Natural killer cell (primary cell): ENCODE measurements around the gene ERMP1. TPM values are rescaled to one million over a fixed set of nuclear protein-coding genes. Genes with fewer than 3 reads are reported as not detected.

Source experiments
- ATAC-seq, 3 donors: fragments of 150-1000 bp in 2 of 3; fragments of 200-7000 bp in 1 of 3; cut with Tn5 transposase; 1 replicate in 1 of 3; 2 replicates in 2 of 3; pipeline ENCODE4 v1.10.0; 2021; ENCODE audit warnings: mild to moderate bottlenecking in 2 of 3, moderate library complexity in 2 of 3
- DNase-seq, 2 donors: peaks; one replicate each; pipeline versions ENCODE4 v3.0.0 to v3.0.0-alpha.2; 2013 to 2021; ENCODE audit warnings: mixed read lengths in 1 of 2
- H3K27ac ChIP-seq: one replicate; pipeline ENCODE4 v1.5.1; 2013; ENCODE audit warnings: mild to moderate bottlenecking, low read length
- H3K27me3 ChIP-seq: one replicate; pipeline ENCODE4 v1.6.1; 2013; ENCODE audit warnings: low read length; ENCODE audit not compliant: control insufficient read depth, insufficient read depth
- H3K36me3 ChIP-seq: one replicate; pipeline ENCODE4 v1.6.1; 2013; ENCODE audit warnings: low read length; ENCODE audit not compliant: control insufficient read depth, insufficient read depth
- H3K4me1 ChIP-seq: one replicate; pipeline ENCODE4 v1.6.1; 2013; ENCODE audit warnings: low read length; ENCODE audit not compliant: control insufficient read depth, insufficient read depth
- H3K4me3 ChIP-seq: one replicate; pipeline ENCODE4 v1.5.1; 2013; ENCODE audit warnings: low read length
- H3K9me3 ChIP-seq: one replicate; pipeline ENCODE4 v1.6.1; 2013; ENCODE audit warnings: low read length; ENCODE audit not compliant: control insufficient read depth, insufficient read depth
- H3K27ac Mint-ChIP-seq, 2 donors: one replicate each; pipeline ENCODE4 v1.8.0; 2022; ENCODE audit warnings: mild to moderate bottlenecking in 2 of 2, mixed read lengths in 2 of 2, moderate library complexity in 1 of 2
- H3K27me3 Mint-ChIP-seq, 2 donors: one replicate each; pipeline ENCODE4 v1.8.0; 2022; ENCODE audit warnings: low read depth in 2 of 2, mixed read lengths in 2 of 2
- H3K36me3 Mint-ChIP-seq: one replicate; pipeline ENCODE4 v1.8.0; 2022; ENCODE audit warnings: mixed read lengths
- H3K4me1 Mint-ChIP-seq, 2 donors: one replicate each; pipeline ENCODE4 v1.8.0; 2022; ENCODE audit warnings: mixed read lengths in 2 of 2
- H3K4me3 Mint-ChIP-seq: one replicate; pipeline ENCODE4 v1.8.0; 2022; ENCODE audit warnings: mild to moderate bottlenecking, moderate library complexity, mixed read lengths
- H3K9me3 Mint-ChIP-seq, 2 donors: one replicate each; pipeline ENCODE4 v1.8.0; 2022; ENCODE audit warnings: mixed read lengths in 2 of 2
- WGBS: methylation state at CpG from one replicate; pipeline ENCODE4 v1.1.7; 2013; ENCODE audit warnings: missing lambda C conversion rate; ENCODE audit not compliant: insufficient coverage; 5-methylcytosine and 5-hydroxymethylcytosine counted together
- intact Hi-C: fragments of 100-400 bp; cut with micrococcal nuclease; formaldehyde crosslinking; loops from one replicate; pipeline ENCODE4 v1.14.2; 2022
- total RNA-seq, 4 donors: library from RNA; stranded (reverse); fragments of 120-200 nt in 1 of 4; gene quantifications; one replicate each; pipeline versions ENCODE4 v1.2.3 to v1.2.4, GENCODE V29; 2013 to 2022
- TF ChIP-seq, protein P1 (sequence below): fragments of 200-600 bp; IDR thresholded peaks from one replicate; pipeline ENCODE4 v1.8.0; 2022; ENCODE audit warnings: antibody characterized with exemption

Gene ERMP1
- total RNA-seq, 3 donors from 2014 or later (not counting 1 experiment from before 2014, with no cell fraction given) = 24.7 to 52.0 (median 29.3) TPM

DNA sequence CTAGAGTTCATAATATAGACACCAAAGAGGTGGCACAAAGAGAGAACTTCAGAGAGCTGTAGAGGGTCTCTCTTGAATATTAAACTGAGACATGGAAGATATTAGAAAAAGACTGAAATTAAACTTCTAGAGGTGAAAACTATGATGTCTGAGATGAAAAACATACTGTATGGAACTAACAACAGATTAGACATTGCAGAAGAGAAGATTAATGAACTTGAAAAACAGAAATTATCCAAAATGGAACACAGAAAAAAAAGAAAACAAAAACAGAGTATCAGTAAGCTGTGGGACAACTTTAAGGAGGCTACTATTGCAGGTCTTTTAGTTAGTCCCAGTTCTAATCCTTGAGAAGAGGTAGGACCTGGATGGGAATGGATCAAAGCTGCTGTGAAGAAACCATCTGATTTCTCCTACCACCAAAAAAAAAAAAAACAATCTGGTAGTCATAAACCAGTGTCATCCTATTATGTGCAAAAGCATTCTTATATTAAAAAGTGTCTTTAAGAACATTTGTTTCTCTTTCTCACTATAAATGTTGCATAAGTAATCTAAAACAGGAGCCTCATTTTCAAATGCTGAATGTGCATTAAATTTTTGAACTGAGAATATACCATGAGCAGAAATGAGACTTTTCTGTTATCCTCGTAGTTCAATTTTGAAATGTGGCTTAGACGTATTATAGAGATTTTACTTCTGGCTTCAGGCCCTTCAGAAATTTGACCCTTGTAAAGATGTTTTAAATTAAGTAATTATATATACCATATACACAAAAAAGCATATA lies 96.2 kb downstream of the ERMP1 start:
- no peak overlapping the region for H3K4me3 ChIP-seq
- Mint-ChIP-seq H3K9me3 (no peaks in the 10 kb centered on the region), H3K36me3 (peaks cover 24% of the 10 kb centered on the region), H3K4me3 (no peak overlapping the region), H3K4me1 (peaks cover 0 to 7% of the 10 kb centered on the region in 2 donors), H3K27me3 (no peaks in the 10 kb centered on the region), H3K27ac (no peak overlapping the region)
- no peak overlapping the region for H3K27ac ChIP-seq
- intact Hi-C loops = no loop called here
- H3K27me3 ChIP-seq = no peaks in the 10 kb centered on the region
- TF ChIP-seq, protein P1, sequence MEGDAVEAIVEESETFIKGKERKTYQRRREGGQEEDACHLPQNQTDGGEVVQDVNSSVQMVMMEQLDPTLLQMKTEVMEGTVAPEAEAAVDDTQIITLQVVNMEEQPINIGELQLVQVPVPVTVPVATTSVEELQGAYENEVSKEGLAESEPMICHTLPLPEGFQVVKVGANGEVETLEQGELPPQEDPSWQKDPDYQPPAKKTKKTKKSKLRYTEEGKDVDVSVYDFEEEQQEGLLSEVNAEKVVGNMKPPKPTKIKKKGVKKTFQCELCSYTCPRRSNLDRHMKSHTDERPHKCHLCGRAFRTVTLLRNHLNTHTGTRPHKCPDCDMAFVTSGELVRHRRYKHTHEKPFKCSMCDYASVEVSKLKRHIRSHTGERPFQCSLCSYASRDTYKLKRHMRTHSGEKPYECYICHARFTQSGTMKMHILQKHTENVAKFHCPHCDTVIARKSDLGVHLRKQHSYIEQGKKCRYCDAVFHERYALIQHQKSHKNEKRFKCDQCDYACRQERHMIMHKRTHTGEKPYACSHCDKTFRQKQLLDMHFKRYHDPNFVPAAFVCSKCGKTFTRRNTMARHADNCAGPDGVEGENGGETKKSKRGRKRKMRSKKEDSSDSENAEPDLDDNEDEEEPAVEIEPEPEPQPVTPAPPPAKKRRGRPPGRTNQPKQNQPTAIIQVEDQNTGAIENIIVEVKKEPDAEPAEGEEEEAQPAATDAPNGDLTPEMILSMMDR = no peak
- H3K9me3 ChIP-seq = no peaks in the 10 kb centered on the region
- H3K36me3 ChIP-seq = peaks cover 12% of the 10 kb centered on the region
- DNase-seq = no peak
- ATAC-seq = no peak
- H3K4me1 ChIP-seq = no peaks in the 10 kb centered on the region
- 100% methylated on average over 1 of the region's 2 CpGs for WGBS

DNA sequence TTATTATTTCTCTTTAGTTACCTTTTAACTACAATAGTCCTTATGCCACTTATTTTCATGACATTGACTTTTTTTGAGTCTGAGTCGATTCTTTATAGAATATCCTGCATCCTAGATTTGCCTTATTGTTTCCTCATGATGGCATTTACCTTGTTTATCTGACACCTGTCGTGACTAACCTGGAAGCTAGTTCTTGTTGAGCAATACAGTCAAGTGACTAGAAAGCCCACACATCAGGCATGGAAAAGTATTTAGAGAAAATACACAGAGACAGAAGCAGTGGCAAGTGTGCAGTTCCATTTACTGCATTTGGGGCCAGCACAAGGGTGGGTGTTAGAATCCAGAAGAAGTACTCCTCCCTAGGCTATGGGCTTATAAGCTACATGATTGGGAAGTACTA lies 97.8 kb downstream of the ERMP1 start:
- H3K36me3 Mint-ChIP-seq = peaks cover 19% of the 10 kb centered on the region
- no peaks in the 10 kb centered on the region for H3K9me3 Mint-ChIP-seq
- DNase-seq (no peak), ATAC-seq (no peak)
- H3K4me3 ChIP-seq = no peak overlapping the region
- TF ChIP-seq, protein P1 = no peak
- H3K27me3 ChIP-seq = no peaks in the 10 kb centered on the region
- no peaks in the 10 kb centered on the region for H3K4me1 ChIP-seq
- WGBS = 100% methylated on average over 2 of the region's 2 CpGs
- H3K36me3 ChIP-seq = peaks cover 12% of the 10 kb centered on the region
- intact Hi-C loops = no loop called here
- no peak overlapping the region for H3K27ac Mint-ChIP-seq
- no peak overlapping the region for H3K4me3 Mint-ChIP-seq
- H3K27ac ChIP-seq = no peak overlapping the region
- H3K27me3 Mint-ChIP-seq = no peaks in the 10 kb centered on the region
- H3K9me3 ChIP-seq = no peaks in the 10 kb centered on the region
- peaks cover 0 to 4% of the 10 kb centered on the region in 2 donors for H3K4me1 Mint-ChIP-seq

Other genes with a start within 250 kb of the ERMP1 start
- 10 to 100 TPM; 23.5 to 33.9 (median 31.8) TPM for gene RIC1, start 204.0 kb downstream of the ERMP1 start, total RNA-seq
- not detected for gene MLANA, start 57.8 kb upstream of the ERMP1 start, total RNA-seq
- 10 to 100 TPM; 27.5 to 31.3 (median 29.6) TPM for gene RANBP6, start 182.5 kb upstream of the ERMP1 start, total RNA-seq